HG03571 (cell line): ENCODE measurements around the gene CMTM7.

Source experiments
- ATAC-seq: cut with Tn5 transposase; IDR thresholded peaks from one replicate; pipeline ENCODE4 v1.9.1; 2021; ENCODE audit not compliant: unreplicated experiment

CMTM7 gene

GRCh38 chr3:32484436-32484835 lies 92.8 kb downstream of the CMTM7 start:
- no peak for ATAC-seq

GRCh38 chr3:32487781-32488473 lies 96.3 kb downstream of the CMTM7 start:
- ATAC-seq, result no peak

- ATAC-seq, result no peak
These were observed 96.9 kb downstream of the CMTM7 start for GRCh38 chr3:32488474-32489008.

- ATAC-seq, result no peak
These were observed 101.2 kb downstream of the CMTM7 start for GRCh38 chr3:32492684-32493436.

- ATAC-seq, result no peak
These were observed 102.1 kb downstream of the CMTM7 start for GRCh38 chr3:32493437-32494414.

- no peak for ATAC-seq
These were observed 103.4 kb downstream of the CMTM7 start for GRCh38 chr3:32495085-32495484.

- no peak for ATAC-seq
These were observed 104.0 kb downstream of the CMTM7 start for GRCh38 chr3:32495609-32496008.

- no peak for ATAC-seq
These were observed 106.6 kb downstream of the CMTM7 start for GRCh38 chr3:32498252-32498651.

GRCh38 chr3:32498992-32499391 lies 107.3 kb downstream of the CMTM7 start:
- no peak for ATAC-seq

GRCh38 chr3:32499585-32499984 lies 107.9 kb downstream of the CMTM7 start:
- no peak for ATAC-seq

GRCh38 chr3:32500231-32500630 lies 108.6 kb downstream of the CMTM7 start:
- no peak for ATAC-seq

- ATAC-seq, result no peak
These were observed 109.5 kb downstream of the CMTM7 start for GRCh38 chr3:32500880-32501782.

GRCh38 chr3:32501783-32502117 lies 110.1 kb downstream of the CMTM7 start:
- ATAC-seq, result peak; percentile 1

- ATAC-seq, result peak; percentile 77
These were observed 110.7 kb downstream of the CMTM7 start, which contains the start of gene CMTM6 for GRCh38 chr3:32502118-32502945. CMTM6 (minus strand) TSS chr3:32502852; CDS start chr3:32502745, 107 bp downstream.

- no peak for ATAC-seq
These were observed 111.3 kb downstream of the CMTM7 start for GRCh38 chr3:32502946-32503286.
